ENCODE results near the gene ARPC2.

DNA sequence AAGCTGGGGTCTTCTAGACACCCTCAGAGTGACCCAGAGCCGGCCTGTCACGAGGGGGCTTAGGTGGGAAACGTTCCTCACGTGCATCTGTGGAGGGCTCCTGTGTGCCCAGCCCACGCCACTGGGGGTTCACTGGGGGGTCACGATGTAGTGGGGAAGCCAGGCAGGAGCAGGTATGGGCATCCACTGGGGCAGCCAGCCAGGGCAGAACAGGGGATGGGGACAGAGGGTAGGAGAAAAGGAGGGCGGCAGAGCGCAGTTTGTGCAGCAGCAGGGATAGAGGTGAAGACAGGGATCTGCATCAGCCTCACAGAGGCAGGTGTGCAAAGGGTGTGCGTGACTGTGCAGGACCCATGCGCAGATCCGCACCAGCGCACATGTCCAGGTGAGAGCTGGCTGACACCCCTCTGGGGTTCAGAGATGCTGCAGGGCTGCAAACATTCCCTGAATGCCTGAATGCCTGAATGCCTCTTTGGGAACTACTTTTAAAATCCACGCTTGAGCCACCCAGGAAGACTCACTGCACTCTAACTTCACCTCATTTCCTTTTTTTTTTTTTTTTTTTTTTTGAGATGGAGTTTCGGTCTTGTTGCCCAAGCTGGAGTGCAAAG, 63.4 kb downstream of the ARPC2 start:
- TF ChIP-seq, protein P1, sequence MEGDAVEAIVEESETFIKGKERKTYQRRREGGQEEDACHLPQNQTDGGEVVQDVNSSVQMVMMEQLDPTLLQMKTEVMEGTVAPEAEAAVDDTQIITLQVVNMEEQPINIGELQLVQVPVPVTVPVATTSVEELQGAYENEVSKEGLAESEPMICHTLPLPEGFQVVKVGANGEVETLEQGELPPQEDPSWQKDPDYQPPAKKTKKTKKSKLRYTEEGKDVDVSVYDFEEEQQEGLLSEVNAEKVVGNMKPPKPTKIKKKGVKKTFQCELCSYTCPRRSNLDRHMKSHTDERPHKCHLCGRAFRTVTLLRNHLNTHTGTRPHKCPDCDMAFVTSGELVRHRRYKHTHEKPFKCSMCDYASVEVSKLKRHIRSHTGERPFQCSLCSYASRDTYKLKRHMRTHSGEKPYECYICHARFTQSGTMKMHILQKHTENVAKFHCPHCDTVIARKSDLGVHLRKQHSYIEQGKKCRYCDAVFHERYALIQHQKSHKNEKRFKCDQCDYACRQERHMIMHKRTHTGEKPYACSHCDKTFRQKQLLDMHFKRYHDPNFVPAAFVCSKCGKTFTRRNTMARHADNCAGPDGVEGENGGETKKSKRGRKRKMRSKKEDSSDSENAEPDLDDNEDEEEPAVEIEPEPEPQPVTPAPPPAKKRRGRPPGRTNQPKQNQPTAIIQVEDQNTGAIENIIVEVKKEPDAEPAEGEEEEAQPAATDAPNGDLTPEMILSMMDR (conservative IDR thresholded peaks at IDR 0.05; ENCODE audit: low read depth, low read length): no peak
- no peak for TF ChIP-seq EZH2 (IDR thresholded peaks at IDR 0.05; ENCODE audit: low read length, unreplicated experiment)
- no peak for TF ChIP-seq EZH2phosphoT487 (IDR thresholded peaks at IDR 0.05; ENCODE audit: borderline replicate concordance, low read length)
